Stimulated activated naive B cell treated with anti-CD40 and anti-IgM and Interleukin-4, amounts not matched to agents 10 μg/mL and 1 μg/mL and 100 μg/mL, for 72 hours (primary cell): ENCODE measurements around the gene F2.

ENCODE experiments used
- ATAC-seq, 2 donors: fragments of 150-1000 bp; cut with Tn5 transposase; replicated peaks; 2 replicates each; pipeline ENCODE4 v1.10.0; 2021; ENCODE audit warnings: moderate library complexity in 1 of 2
- DNase-seq: peaks from one replicate; pipeline ENCODE4 v3.0.0; 2021
- H3K27ac Mint-ChIP-seq: one replicate; pipeline ENCODE4 v1.8.0; 2022; ENCODE audit warnings: mild to moderate bottlenecking, mixed read lengths
- H3K27me3 Mint-ChIP-seq, 2 donors: one replicate each; pipeline ENCODE4 v1.8.0; 2022; ENCODE audit warnings: mixed read lengths in 2 of 2
- H3K36me3 Mint-ChIP-seq, 2 donors: one replicate each; pipeline ENCODE4 v1.8.0; 2022; ENCODE audit warnings: mixed read lengths in 2 of 2, mild to moderate bottlenecking in 1 of 2
- H3K4me1 Mint-ChIP-seq, 2 donors: one replicate each; pipeline ENCODE4 v1.8.0; 2022; ENCODE audit warnings: mixed read lengths in 2 of 2, mild to moderate bottlenecking in 1 of 2
- H3K4me3 Mint-ChIP-seq, 2 donors: one replicate each; pipeline ENCODE4 v1.8.0; 2022; ENCODE audit warnings: mild to moderate bottlenecking in 2 of 2, mixed read lengths in 2 of 2, moderate library complexity in 1 of 2
- H3K9me3 Mint-ChIP-seq, 2 donors: one replicate each; pipeline ENCODE4 v1.8.0; 2022; ENCODE audit warnings: mixed read lengths in 2 of 2, mild to moderate bottlenecking in 1 of 2

The F2 gene

GRCh38 chr11:46679241-46680163 is 39.5 kb upstream of the F2 start:
- H3K27me3 Mint-ChIP-seq, result no peaks in the 10 kb centered on the region
- H3K36me3 Mint-ChIP-seq, result peaks cover 33 to 42% of the 10 kb centered on the region in 2 donors
- H3K4me3 Mint-ChIP-seq, result no peak overlapping the region
- no peaks in the 10 kb centered on the region for H3K9me3 Mint-ChIP-seq
- DNase-seq, result no peak
- H3K27ac Mint-ChIP-seq, result no peak overlapping the region
- ATAC-seq, result no peak
- H3K4me1 Mint-ChIP-seq, result peaks cover 24 to 25% of the 10 kb centered on the region in 2 donors

- Mint-ChIP-seq H3K4me1 (peaks cover 17 to 18% of the 10 kb centered on the region in 2 donors), H3K4me3 (no peak overlapping the region), H3K36me3 (peaks cover 33 to 42% of the 10 kb centered on the region in 2 donors), H3K27me3 (no peaks in the 10 kb centered on the region), H3K27ac (peak overlapping the region; percentile 37), H3K9me3 (no peaks in the 10 kb centered on the region)
- ATAC-seq (no peak), DNase-seq (no peak)
Observed at GRCh38 chr11:46680164-46680760, 38.8 kb upstream of the F2 start.

- no peak overlapping the region for H3K4me3 Mint-ChIP-seq
- H3K36me3 Mint-ChIP-seq, result peaks cover 33 to 42% of the 10 kb centered on the region in 2 donors
- DNase-seq (no peak), ATAC-seq (no peak)
- no peaks in the 10 kb centered on the region for H3K9me3 Mint-ChIP-seq
- H3K4me1 Mint-ChIP-seq, result peaks cover 13 to 15% of the 10 kb centered on the region in 2 donors
- H3K27me3 Mint-ChIP-seq, result no peaks in the 10 kb centered on the region
- H3K27ac Mint-ChIP-seq, result no peak overlapping the region
Observed at GRCh38 chr11:46680815-46681214, 38.2 kb upstream of the F2 start.

- Mint-ChIP-seq H3K27me3 (no peaks in the 10 kb centered on the region), H3K36me3 (peaks cover 34 to 41% of the 10 kb centered on the region in 2 donors), H3K27ac (no peak overlapping the region), H3K9me3 (no peaks in the 10 kb centered on the region), H3K4me3 (no peak overlapping the region), H3K4me1 (peaks cover 7 to 10% of the 10 kb centered on the region in 2 donors)
- ATAC-seq (no peak), DNase-seq (no peak)
Observed at GRCh38 chr11:46681814-46682213, 37.2 kb upstream of the F2 start.

GRCh38 chr11:46682773-46683752 is 36.0 kb upstream of the F2 start:
- peaks cover 0 to under 1% of the 10 kb centered on the region in 2 donors for H3K4me1 Mint-ChIP-seq
- no peak overlapping the region for H3K4me3 Mint-ChIP-seq
- H3K27ac Mint-ChIP-seq, result no peak overlapping the region
- DNase-seq, result no peak
- no peaks in the 10 kb centered on the region for H3K27me3 Mint-ChIP-seq
- H3K9me3 Mint-ChIP-seq, result no peaks in the 10 kb centered on the region
- H3K36me3 Mint-ChIP-seq, result peaks cover 33 to 44% of the 10 kb centered on the region in 2 donors
- ATAC-seq, result no peak

GRCh38 chr11:46684367-46684766 is 34.6 kb upstream of the F2 start:
- no peak overlapping the region for H3K27ac Mint-ChIP-seq
- H3K27me3 Mint-ChIP-seq, result no peaks in the 10 kb centered on the region
- no peaks in the 10 kb centered on the region for H3K4me1 Mint-ChIP-seq
- DNase-seq, result no peak
- peaks cover 30 to 40% of the 10 kb centered on the region in 2 donors for H3K36me3 Mint-ChIP-seq
- no peaks in the 10 kb centered on the region for H3K9me3 Mint-ChIP-seq
- no peak for ATAC-seq
- H3K4me3 Mint-ChIP-seq, result no peak overlapping the region

- H3K36me3 Mint-ChIP-seq, result peaks cover 22 to 37% of the 10 kb centered on the region in 2 donors
- no peak overlapping the region for H3K27ac Mint-ChIP-seq
- no peaks in the 10 kb centered on the region for H3K4me1 Mint-ChIP-seq
- no peak overlapping the region for H3K4me3 Mint-ChIP-seq
- DNase-seq, result no peak
- ATAC-seq, result no peak
- no peaks in the 10 kb centered on the region for H3K27me3 Mint-ChIP-seq
- H3K9me3 Mint-ChIP-seq, result no peaks in the 10 kb centered on the region
Observed at GRCh38 chr11:46686886-46687795, 31.9 kb upstream of the F2 start.

GRCh38 chr11:46690702-46691101 is 28.3 kb upstream of the F2 start:
- H3K27me3 Mint-ChIP-seq, result no peaks in the 10 kb centered on the region
- no peaks in the 10 kb centered on the region for H3K9me3 Mint-ChIP-seq
- DNase-seq (no peak), ATAC-seq (no peak)
- no peak overlapping the region for H3K4me3 Mint-ChIP-seq
- peaks cover 28 to 49% of the 10 kb centered on the region in 2 donors for H3K36me3 Mint-ChIP-seq
- peaks cover 2 to 6% of the 10 kb centered on the region in 2 donors for H3K4me1 Mint-ChIP-seq
- H3K27ac Mint-ChIP-seq, result peak overlapping the region; percentile 22

- ATAC-seq (no peak), DNase-seq (no peak)
- H3K27me3 Mint-ChIP-seq, result no peaks in the 10 kb centered on the region
- no peaks in the 10 kb centered on the region for H3K9me3 Mint-ChIP-seq
- H3K4me1 Mint-ChIP-seq, result peaks cover 5 to 12% of the 10 kb centered on the region in 2 donors
- H3K27ac Mint-ChIP-seq, result no peak overlapping the region
- H3K36me3 Mint-ChIP-seq, result peaks cover 22 to 46% of the 10 kb centered on the region in 2 donors
- no peak overlapping the region for H3K4me3 Mint-ChIP-seq
Observed at GRCh38 chr11:46692450-46692849, 26.6 kb upstream of the F2 start.

- DNase-seq (no peak), ATAC-seq (no peak)
- Mint-ChIP-seq H3K27ac (no peak overlapping the region), H3K9me3 (no peaks in the 10 kb centered on the region), H3K27me3 (no peaks in the 10 kb centered on the region), H3K4me3 (no peak overlapping the region), H3K36me3 (peaks cover 19 to 43% of the 10 kb centered on the region in 2 donors), H3K4me1 (peaks cover 13 to 23% of the 10 kb centered on the region in 2 donors)
Observed at GRCh38 chr11:46693597-46694012, 25.4 kb upstream of the F2 start.

GRCh38 chr11:46694072-46694471 is 24.9 kb upstream of the F2 start:
- Mint-ChIP-seq H3K4me1 (peaks cover 17 to 27% of the 10 kb centered on the region in 2 donors), H3K9me3 (no peaks in the 10 kb centered on the region), H3K4me3 (no peak overlapping the region), H3K36me3 (peaks cover 19 to 42% of the 10 kb centered on the region in 2 donors), H3K27ac (peak overlapping the region; percentile 44), H3K27me3 (no peaks in the 10 kb centered on the region)
- no peak for ATAC-seq
- DNase-seq, result no peak

- Mint-ChIP-seq H3K4me1 (peaks cover 19 to 31% of the 10 kb centered on the region in 2 donors), H3K36me3 (peaks cover 17 to 39% of the 10 kb centered on the region in 2 donors), H3K9me3 (no peaks in the 10 kb centered on the region), H3K27ac (no peak overlapping the region), H3K27me3 (no peaks in the 10 kb centered on the region), H3K4me3 (no peak overlapping the region)
- ATAC-seq (no peak), DNase-seq (no peak)
Observed at GRCh38 chr11:46694607-46695006, 24.4 kb upstream of the F2 start.
